Cardiac fibroblast (primary cell): ENCODE measurements around the gene APOOL.
"Not testable (repeated sequence)": the region's sequence is repeated elsewhere in the genome, so short reads cannot be mapped to it uniquely, and the experiment has no call there.

Source experiments
- DNase-seq, 2 donors: peaks; one replicate each; pipeline versions ENCODE4 v3.0.0 to v3.0.0-alpha.2; 2010; ENCODE audit warnings: low read depth in 2 of 2
- H3K4me3 ChIP-seq, 2 donors: replicated peaks in 1 of 2; 1 replicate in 1 of 2; 2 replicates in 1 of 2; pipeline ENCODE4 v1.5.1; 2011; ENCODE audit warnings: low read depth in 2 of 2, low read length in 2 of 2, mild to moderate bottlenecking in 2 of 2, moderate library complexity in 1 of 2
- CTCF ChIP-seq: IDR thresholded peaks from one replicate; pipeline ENCODE4 v1.5.1; 2011; ENCODE audit warnings: low read depth, mild to moderate bottlenecking, low read length, inconsistent platforms

APOOL gene

GRCh38 chrX:85065512-85066198 is 62.0 kb downstream of the APOOL start:
- DNase-seq, result no peak
- no peak for TF ChIP-seq CTCF
- H3K4me3 ChIP-seq, result no peak overlapping the region

GRCh38 chrX:85077247-85077646 is 73.6 kb downstream of the APOOL start:
- not testable (repeated sequence) for H3K4me3 ChIP-seq, DNase-seq

- peak; percentile 73 for TF ChIP-seq CTCF
- DNase-seq, result peak; percentile 42 to 57
- H3K4me3 ChIP-seq, result no peak overlapping the region
Measured at GRCh38 chrX:85084770-85085393, 81.2 kb downstream of the APOOL start.

GRCh38 chrX:85089321-85089840 is 85.7 kb downstream of the APOOL start:
- DNase-seq, result no peak
- H3K4me3 ChIP-seq, result no peak overlapping the region
- no peak for TF ChIP-seq CTCF

- H3K4me3 ChIP-seq, result no peak overlapping the region
- TF ChIP-seq CTCF, result no peak
- peak in 1 of 2 donors; percentile 26 for DNase-seq
Measured at GRCh38 chrX:85107407-85107806, 103.7 kb downstream of the APOOL start.

GRCh38 chrX:85108165-85108564 is 104.5 kb downstream of the APOOL start:
- no peak overlapping the region for H3K4me3 ChIP-seq
- DNase-seq, result peak in 1 of 2 donors; percentile 5
- no peak for TF ChIP-seq CTCF

GRCh38 chrX:85109235-85109634 is 105.6 kb downstream of the APOOL start:
- peak; percentile 4 to 32 for DNase-seq

More at GRCh38 chrX:85109235-85109634, 105.6 kb downstream of the APOOL start:
- H3K4me3 ChIP-seq, result no peak overlapping the region
- peak; percentile 59 for TF ChIP-seq CTCF
